Mesenchymal stem cell (in vitro differentiated cells and primary cell): ENCODE data around the gene STAC2.
"Not testable (repeated sequence)": the region's sequence is repeated elsewhere in the genome, so short reads cannot be mapped to it uniquely, and the experiment has no call there.

Experiments
- DNase-seq: peaks from one replicate; pipeline ENCODE4 v3.0.0-alpha.2; 2013
- H2AFZ ChIP-seq: one replicate; pipeline ENCODE4 v1.6.1; 2013; ENCODE audit warnings: low read depth, mild to moderate bottlenecking, control low read depth, inconsistent platforms, low read length, moderate library complexity
- H2AK5ac ChIP-seq: 2 replicates; pipeline ENCODE4 v1.6.1; 2013; ENCODE audit warnings: low read length, moderate library complexity, mild to moderate bottlenecking, inconsistent platforms; ENCODE audit not compliant: severe bottlenecking
- H2BK120ac ChIP-seq: one replicate; pipeline ENCODE4 v1.6.1; 2013; ENCODE audit warnings: low read depth, mild to moderate bottlenecking, inconsistent platforms, low read length, moderate library complexity
- H2BK12ac ChIP-seq, 2 experiments: one replicate each; pipeline ENCODE4 v1.6.1; 2013; ENCODE audit warnings: inconsistent platforms in 2 of 2, low read length in 2 of 2, mild to moderate bottlenecking in 2 of 2, moderate library complexity in 2 of 2, control low read depth in 1 of 2
- H2BK15ac ChIP-seq: one replicate; pipeline ENCODE4 v1.6.1; 2013; ENCODE audit warnings: mild to moderate bottlenecking, low read depth, inconsistent platforms; ENCODE audit not compliant: poor library complexity, severe bottlenecking
- H2BK5ac ChIP-seq: 2 replicates; pipeline ENCODE4 v1.6.1; 2013; ENCODE audit warnings: low read depth, mild to moderate bottlenecking, low read length, control low read depth, inconsistent platforms; ENCODE audit not compliant: poor library complexity, severe bottlenecking
- H3K14ac ChIP-seq, 2 experiments: one replicate each; pipeline ENCODE4 v1.6.1; 2013; ENCODE audit warnings: inconsistent platforms in 2 of 2, low read length in 2 of 2, control low read depth in 1 of 2, mild to moderate bottlenecking in 1 of 2, moderate library complexity in 1 of 2
- H3K18ac ChIP-seq, 2 experiments: one replicate each; pipeline ENCODE4 v1.6.1; 2013; ENCODE audit warnings: inconsistent platforms in 2 of 2, low read length in 2 of 2, control low read depth in 1 of 2, low read depth in 1 of 2, mild to moderate bottlenecking in 1 of 2
- H3K23ac ChIP-seq, 2 experiments: one replicate each; pipeline ENCODE4 v1.6.1; 2013; ENCODE audit warnings: inconsistent platforms in 2 of 2, low read length in 2 of 2, mild to moderate bottlenecking in 2 of 2, moderate library complexity in 2 of 2, control low read depth in 1 of 2
- H3K27ac ChIP-seq: 2 replicates; pipeline ENCODE4 v1.5.1; 2013; ENCODE audit warnings: mild to moderate bottlenecking, moderate library complexity, low read length, control low read depth, inconsistent platforms; ENCODE audit not compliant: poor library complexity, severe bottlenecking
- H3K27me3 ChIP-seq, 2 experiments: 2 replicates each; pipeline versions ENCODE4 v1.6.1 to v1.7.0; 2013; ENCODE audit warnings: low read length in 2 of 2, mild to moderate bottlenecking in 2 of 2, moderate library complexity in 2 of 2, control low read depth in 1 of 2, inconsistent platforms in 1 of 2; ENCODE audit not compliant: control insufficient read depth in 1 of 2, insufficient read depth in 1 of 2
- H3K36me3 ChIP-seq, 2 experiments: 2 replicates each; pipeline versions ENCODE4 v1.6.1 to v1.7.0; 2013; ENCODE audit warnings: low read length in 2 of 2, control low read depth in 1 of 2, inconsistent platforms in 1 of 2, low read depth in 1 of 2, mild to moderate bottlenecking in 1 of 2; ENCODE audit not compliant: insufficient read depth in 2 of 2, control insufficient read depth in 1 of 2
- H3K4ac ChIP-seq, 2 experiments: one replicate each; pipeline ENCODE4 v1.6.1; 2013; ENCODE audit warnings: inconsistent platforms in 2 of 2, low read length in 2 of 2, mild to moderate bottlenecking in 2 of 2, moderate library complexity in 2 of 2, control low read depth in 1 of 2, low read depth in 1 of 2
- H3K4me1 ChIP-seq: 2 replicates; pipeline ENCODE4 v1.6.1; 2013; ENCODE audit warnings: low read depth, low read length, control low read depth; ENCODE audit not compliant: control insufficient read depth, insufficient read depth
- H3K4me2 ChIP-seq: 2 replicates; pipeline ENCODE4 v1.6.1; 2013; ENCODE audit warnings: low read length, mild to moderate bottlenecking, inconsistent platforms; ENCODE audit not compliant: poor library complexity, severe bottlenecking
- H3K4me3 ChIP-seq, 2 experiments: 2 replicates each; pipeline versions ENCODE4 v1.5.1 to v1.7.0; 2013; ENCODE audit warnings: low read length in 2 of 2, mild to moderate bottlenecking in 2 of 2, control low read depth in 1 of 2, low read depth in 1 of 2; ENCODE audit not compliant: insufficient read depth in 1 of 2
- H3K79me1 ChIP-seq: replicated peaks from 2 replicates; pipeline ENCODE4 v1.6.1; 2013; ENCODE audit warnings: mild to moderate bottlenecking, control low read depth, low read length, inconsistent platforms; ENCODE audit not compliant: poor library complexity, severe bottlenecking
- H3K9ac ChIP-seq: 2 replicates; pipeline ENCODE4 v1.7.0; 2013; ENCODE audit warnings: mild to moderate bottlenecking, low read length, moderate library complexity
- H3K9me3 ChIP-seq: 2 replicates; pipeline ENCODE4 v1.7.0; 2013; ENCODE audit warnings: mild to moderate bottlenecking, low read length; ENCODE audit not compliant: control insufficient read depth
- H4K8ac ChIP-seq: one replicate; pipeline ENCODE4 v1.6.1; 2013; ENCODE audit warnings: inconsistent platforms, mild to moderate bottlenecking, low read length, moderate library complexity
- H4K91ac ChIP-seq: one replicate; pipeline ENCODE4 v1.6.1; 2013; ENCODE audit warnings: mild to moderate bottlenecking, low read length, inconsistent platforms
- WGBS: methylation state at CpG from one replicate; pipeline ENCODE4 v1.1.7; 2013; ENCODE audit warnings: mixed read lengths; 5-methylcytosine and 5-hydroxymethylcytosine counted together

STAC2 gene

DNA sequence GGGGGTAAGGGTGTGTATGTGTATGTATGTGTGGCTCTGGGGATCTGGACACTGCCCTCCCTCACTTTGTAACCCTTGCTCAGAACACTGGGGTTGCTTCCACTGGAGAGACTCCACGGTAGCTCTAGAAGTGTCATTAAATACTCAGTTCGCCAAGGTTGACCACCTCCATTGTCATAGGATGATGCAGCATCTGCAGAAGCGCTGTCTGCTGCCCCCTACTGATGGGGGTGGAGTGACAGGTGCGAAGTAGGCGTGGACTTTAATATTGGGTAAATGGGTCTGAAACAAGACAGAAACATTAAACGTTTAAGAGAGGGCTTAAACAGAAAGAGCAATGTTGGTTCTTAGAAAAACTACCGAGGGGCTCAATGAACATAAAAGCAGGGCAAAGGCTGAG lies 35.5 kb upstream of the STAC2 start:
- no peak overlapping the region for H3K14ac ChIP-seq

DNA sequence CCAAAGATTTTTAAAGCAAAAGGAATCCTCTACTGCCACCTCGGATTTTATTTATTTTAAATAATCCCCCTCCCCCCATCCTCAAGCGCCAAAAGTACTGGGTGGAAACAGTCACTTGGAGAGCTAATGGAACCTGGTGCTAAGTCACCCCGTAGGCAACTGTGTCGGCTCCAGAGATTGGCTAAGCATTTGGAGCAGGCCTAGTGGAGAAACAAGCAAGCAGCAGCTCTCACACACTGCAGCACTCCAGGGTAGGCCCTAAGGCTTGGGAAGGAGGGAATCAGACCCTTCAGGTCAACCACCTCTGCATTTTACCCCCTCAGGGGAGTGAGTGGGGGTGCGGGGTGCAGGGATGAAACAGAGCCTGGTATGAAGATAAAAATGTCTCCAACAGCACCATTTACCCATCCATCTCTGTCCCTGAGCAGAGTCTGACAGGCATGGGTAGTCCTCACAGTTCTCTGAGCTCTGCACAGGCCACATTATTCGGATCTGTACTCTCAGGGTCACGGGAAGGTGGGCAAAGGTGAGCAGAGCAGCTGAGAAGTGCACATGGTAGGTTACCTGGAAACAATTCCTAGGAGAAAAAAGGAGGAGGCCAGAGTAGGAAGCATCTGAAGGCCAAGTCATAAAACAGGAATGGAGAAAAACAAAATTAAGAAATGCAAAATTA lies 27.2 kb upstream of the STAC2 start:
- Histone ChIP-seq H3K23ac (no peak overlapping the region), H4K8ac (no peak overlapping the region), H3K9ac (no peak overlapping the region), H3K27ac (no peak overlapping the region), H2BK12ac (no peak overlapping the region), H2BK120ac (no peak overlapping the region), H3K14ac (no peak overlapping the region), H2BK15ac (no peak overlapping the region), H3K36me3 (peaks cover 10 to 58% of the 10 kb centered on the region in 2 experiments), H2AK5ac (no peak overlapping the region), H4K91ac (no peak overlapping the region), H3K4me1 (no peaks in the 10 kb centered on the region), H3K4me3 (no peak overlapping the region), H2BK5ac (no peak overlapping the region), H3K9me3 (no peaks in the 10 kb centered on the region), H3K79me1 (no peaks in the 10 kb centered on the region), H2AFZ (no peak overlapping the region), H3K4me2 (no peak overlapping the region), H3K4ac (no peak overlapping the region), H3K18ac (no peak overlapping the region), H3K27me3 (no peaks in the 10 kb centered on the region)
- 78% methylated on average over 6 of the region's 7 CpGs for WGBS
- DNase-seq: no peak

More for the DNA sequence above, 35.5 kb upstream of the STAC2 start:
- Histone ChIP-seq H3K27ac (no peak overlapping the region), H3K23ac (no peak overlapping the region), H2BK120ac (no peak overlapping the region), H2AFZ (no peak overlapping the region), H3K4me1 (no peaks in the 10 kb centered on the region), H3K9ac (no peak overlapping the region), H3K36me3 (peaks cover 33 to 86% of the 10 kb centered on the region in 2 experiments), H3K9me3 (no peaks in the 10 kb centered on the region), H3K18ac (no peak overlapping the region), H2BK15ac (no peak overlapping the region), H3K27me3 (no peaks in the 10 kb centered on the region), H2BK5ac (no peak overlapping the region), H4K8ac (no peak overlapping the region), H3K4me2 (no peak overlapping the region), H2BK12ac (no peak overlapping the region), H3K4me3 (no peak overlapping the region), H3K79me1 (no peaks in the 10 kb centered on the region), H2AK5ac (no peak overlapping the region), H3K4ac (no peak overlapping the region), H4K91ac (no peak overlapping the region)
- 93% methylated on average over 7 of the region's 7 CpGs for WGBS
- DNase-seq: no peak

DNA sequence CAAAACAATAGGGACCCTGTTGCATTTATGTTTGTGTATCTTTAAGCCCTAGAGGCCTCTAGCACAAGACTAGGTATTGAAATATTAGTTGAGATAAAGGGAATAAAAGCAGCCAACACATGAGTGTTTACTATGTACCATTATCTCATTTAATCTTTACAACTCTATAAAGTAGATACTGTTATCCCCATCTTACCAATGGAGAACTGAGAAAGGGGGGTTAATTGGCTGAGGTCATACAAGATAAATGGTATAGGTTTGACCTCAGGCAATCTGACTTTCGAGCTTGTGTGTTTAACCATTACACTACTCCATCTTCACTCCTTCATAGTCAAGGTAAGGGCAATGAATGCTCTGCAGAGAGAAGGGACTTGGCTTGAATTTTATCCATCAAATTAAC lies 26.3 kb upstream of the STAC2 start:
- Histone ChIP-seq H2BK12ac (no peak overlapping the region), H4K91ac (no peak overlapping the region), H4K8ac (no peak overlapping the region), H3K23ac (no peak overlapping the region), H3K9me3 (no peaks in the 10 kb centered on the region), H3K27ac (no peak overlapping the region), H3K14ac (no peak overlapping the region), H2AK5ac (no peak overlapping the region), H3K4ac (no peak overlapping the region), H3K18ac (no peak overlapping the region), H3K27me3 (no peaks in the 10 kb centered on the region), H2AFZ (no peak overlapping the region), H3K4me2 (no peak overlapping the region), H3K4me1 (no peaks in the 10 kb centered on the region), H3K36me3 (peaks cover 10 to 49% of the 10 kb centered on the region in 2 experiments), H3K79me1 (no peaks in the 10 kb centered on the region), H2BK5ac (no peak overlapping the region), H3K9ac (no peak overlapping the region), H3K4me3 (no peak overlapping the region), H2BK15ac (no peak overlapping the region), H2BK120ac (no peak overlapping the region)
- DNase-seq: no peak
- no CpG with 5 or more reads among the region's 1 CpG for WGBS

DNA sequence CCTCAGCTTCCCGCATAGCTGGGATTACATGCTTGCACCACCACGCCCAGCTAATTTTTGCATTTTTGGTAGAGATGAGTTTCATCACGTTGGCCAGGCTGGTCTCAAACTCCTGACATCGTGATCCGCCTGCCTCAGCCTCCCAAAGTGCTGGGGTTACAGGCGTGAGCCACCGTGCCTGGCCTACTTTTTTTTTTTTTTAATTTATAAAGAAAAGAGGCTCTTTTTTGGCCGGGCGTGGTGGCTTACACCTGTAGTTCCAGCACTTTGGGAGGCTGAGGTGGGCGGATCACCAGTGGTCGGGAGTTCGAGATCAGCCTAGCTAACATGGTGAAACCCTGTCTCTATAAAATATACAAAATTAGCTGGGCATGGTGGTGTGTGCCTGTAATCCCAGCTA lies 24.3 kb upstream of the STAC2 start:
- H3K4ac ChIP-seq, H2BK12ac ChIP-seq, H3K14ac ChIP-seq, H3K4me3 ChIP-seq, H4K91ac ChIP-seq, H3K9me3 ChIP-seq, H3K4me2 ChIP-seq, H2AK5ac ChIP-seq, H2BK15ac ChIP-seq, H3K4me1 ChIP-seq, H2BK5ac ChIP-seq, DNase-seq, H2AFZ ChIP-seq, H3K18ac ChIP-seq, H3K79me1 ChIP-seq, H2BK120ac ChIP-seq, H4K8ac ChIP-seq, H3K27ac ChIP-seq, H3K23ac ChIP-seq, H3K27me3 ChIP-seq, H3K9ac ChIP-seq: not testable (repeated sequence)
- peaks cover 6 to 33% of the 10 kb centered on the region in 2 experiments for H3K36me3 ChIP-seq
- WGBS: 97% methylated on average over 10 of the region's 12 CpGs
